WERI-Rb-1 (cell line): Measurements from ENCODE around the gene IL17RC.
A peak's percentile ranks its signal among the peaks of the same experiment; 100 is the strongest.

Experiments used
- DNase-seq: peaks from one replicate; pipeline ENCODE4 v3.0.0-alpha.2; 2020
- H3K27ac ChIP-seq: fragments of 250-450 bp; sonication (Bioruptor Pico); 2 replicates; pipeline ENCODE4 v1.5.1; 2020; ENCODE audit warnings: mild to moderate bottlenecking, moderate library complexity
- H3K27me3 ChIP-seq: fragments of 250-450 bp; sonication (Bioruptor Pico); 2 replicates; pipeline ENCODE4 v1.5.1; 2021; ENCODE audit warnings: mild to moderate bottlenecking, low read depth, moderate library complexity; ENCODE audit not compliant: insufficient read depth, severe bottlenecking
- H3K36me3 ChIP-seq: fragments of 250-450 bp; sonication (Bioruptor Pico); 2 replicates; pipeline ENCODE4 v1.5.1; 2020; ENCODE audit warnings: mild to moderate bottlenecking, moderate library complexity
- H3K4me3 ChIP-seq: 2 replicates; pipeline ENCODE4 v1.5.1; 2011; ENCODE audit warnings: low read depth, mild to moderate bottlenecking, control low read depth, low read length
- H3K9me3 ChIP-seq: fragments of 250-450 bp; sonication (Bioruptor Pico); 2 replicates; pipeline ENCODE4 v1.5.1; 2021; ENCODE audit warnings: mild to moderate bottlenecking, moderate library complexity; ENCODE audit not compliant: severe bottlenecking
- TF ChIP-seq, protein P1 (sequence below): IDR thresholded peaks from 2 replicates; pipeline ENCODE4 v1.5.1; 2011; ENCODE audit warnings: low read depth, mild to moderate bottlenecking, control low read depth, inconsistent platforms, low read length

IL17RC gene

GRCh38 chr3:9942934-9943690, 26.2 kb downstream of the IL17RC start:
- Histone ChIP-seq H3K27me3 (no peaks in the 10 kb centered on the region), H3K4me3 (no peak overlapping the region), H3K27ac (no peak overlapping the region), H3K36me3 (peaks cover 9% of the 10 kb centered on the region), H3K9me3 (no peaks in the 10 kb centered on the region)
- TF ChIP-seq, protein P1, sequence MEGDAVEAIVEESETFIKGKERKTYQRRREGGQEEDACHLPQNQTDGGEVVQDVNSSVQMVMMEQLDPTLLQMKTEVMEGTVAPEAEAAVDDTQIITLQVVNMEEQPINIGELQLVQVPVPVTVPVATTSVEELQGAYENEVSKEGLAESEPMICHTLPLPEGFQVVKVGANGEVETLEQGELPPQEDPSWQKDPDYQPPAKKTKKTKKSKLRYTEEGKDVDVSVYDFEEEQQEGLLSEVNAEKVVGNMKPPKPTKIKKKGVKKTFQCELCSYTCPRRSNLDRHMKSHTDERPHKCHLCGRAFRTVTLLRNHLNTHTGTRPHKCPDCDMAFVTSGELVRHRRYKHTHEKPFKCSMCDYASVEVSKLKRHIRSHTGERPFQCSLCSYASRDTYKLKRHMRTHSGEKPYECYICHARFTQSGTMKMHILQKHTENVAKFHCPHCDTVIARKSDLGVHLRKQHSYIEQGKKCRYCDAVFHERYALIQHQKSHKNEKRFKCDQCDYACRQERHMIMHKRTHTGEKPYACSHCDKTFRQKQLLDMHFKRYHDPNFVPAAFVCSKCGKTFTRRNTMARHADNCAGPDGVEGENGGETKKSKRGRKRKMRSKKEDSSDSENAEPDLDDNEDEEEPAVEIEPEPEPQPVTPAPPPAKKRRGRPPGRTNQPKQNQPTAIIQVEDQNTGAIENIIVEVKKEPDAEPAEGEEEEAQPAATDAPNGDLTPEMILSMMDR, result no peak
- no peak for DNase-seq

DNA sequence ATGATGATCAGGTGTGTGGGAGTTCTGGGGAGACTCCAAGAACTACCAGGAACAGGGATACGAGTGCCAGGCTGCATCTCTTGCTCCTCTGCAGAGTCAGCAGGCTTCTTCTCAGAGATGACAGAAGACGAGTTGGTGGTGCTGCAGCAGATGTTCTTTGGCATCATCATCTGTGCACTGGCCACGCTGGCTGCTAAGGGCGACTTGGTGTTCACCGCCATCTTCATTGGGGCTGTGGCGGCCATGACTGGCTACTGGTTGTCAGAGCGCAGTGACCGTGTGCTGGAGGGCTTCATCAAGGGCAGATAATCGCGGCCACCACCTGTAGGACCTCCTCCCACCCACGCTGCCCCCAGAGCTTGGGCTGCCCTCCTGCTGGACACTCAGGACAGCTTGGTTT, 27.4 kb downstream of the IL17RC start:
- Histone ChIP-seq H3K27me3 (no peaks in the 10 kb centered on the region), H3K36me3 (peaks cover 12% of the 10 kb centered on the region), H3K9me3 (no peaks in the 10 kb centered on the region), H3K27ac (no peak overlapping the region), H3K4me3 (no peak overlapping the region)
- no peak for DNase-seq
- TF ChIP-seq, protein P1, result no peak

GRCh38 chr3:9945358-9945757, 28.5 kb downstream of the IL17RC start:
- no peak overlapping the region for H3K4me3 ChIP-seq
- peaks cover 12% of the 10 kb centered on the region for H3K36me3 ChIP-seq
- TF ChIP-seq, protein P1, result no peak
- H3K27me3 ChIP-seq, result no peaks in the 10 kb centered on the region
- no peaks in the 10 kb centered on the region for H3K9me3 ChIP-seq
- DNase-seq, result no peak
- H3K27ac ChIP-seq, result no peak overlapping the region

DNA sequence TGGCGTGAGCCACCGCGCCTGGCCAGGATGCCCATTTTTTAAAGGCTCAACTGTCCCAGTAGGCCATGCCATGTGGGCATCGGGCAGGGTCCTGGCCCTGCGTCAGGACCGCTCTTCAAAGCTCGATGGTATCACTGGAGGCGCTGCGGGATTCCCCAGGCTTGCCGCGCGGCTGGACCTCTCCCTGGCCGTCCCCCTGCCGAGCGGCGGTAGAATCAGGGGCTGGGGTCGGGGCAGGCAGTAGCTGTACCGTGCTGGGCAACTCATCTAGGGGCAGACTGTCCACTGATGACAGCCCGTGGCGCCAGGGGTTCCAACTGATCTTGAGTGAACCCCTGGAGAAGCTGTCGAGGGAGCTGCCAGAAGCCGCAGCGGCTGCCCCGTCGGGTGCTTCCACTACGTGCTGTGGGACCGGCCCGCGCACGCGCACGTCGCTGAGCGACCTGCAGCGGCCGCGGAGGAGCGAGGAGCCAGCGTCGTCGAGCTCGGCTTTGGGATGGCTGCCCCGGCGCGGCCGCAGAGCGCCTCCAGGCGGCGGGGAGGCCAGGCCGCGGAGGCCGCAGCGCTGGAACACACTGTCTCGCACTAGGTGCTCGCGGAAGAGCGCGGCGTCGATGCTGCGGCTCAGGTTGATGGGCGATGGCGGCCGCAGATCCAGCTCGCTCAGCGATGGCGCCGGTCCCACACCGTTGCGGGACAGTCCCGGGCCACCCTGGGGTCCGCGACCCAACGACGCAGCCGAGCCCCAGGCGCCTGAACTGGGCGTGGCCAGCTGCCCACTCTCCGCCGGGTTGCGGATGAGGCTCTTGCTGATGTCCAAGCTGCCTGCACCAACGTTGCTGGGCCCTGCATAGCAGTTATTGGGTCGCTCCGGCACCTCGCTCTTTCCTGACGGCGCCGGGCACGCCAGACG, 29.5 kb downstream of the IL17RC start:
- DNase-seq, result peak; percentile 92
- TF ChIP-seq, protein P1, result peak; percentile 97
- Histone ChIP-seq H3K9me3 (no peaks in the 10 kb centered on the region), H3K36me3 (peaks cover 7% of the 10 kb centered on the region), H3K27me3 (no peaks in the 10 kb centered on the region), H3K4me3 (peak overlapping the region; percentile 66), H3K27ac (peak overlapping the region; percentile 57)

DNA sequence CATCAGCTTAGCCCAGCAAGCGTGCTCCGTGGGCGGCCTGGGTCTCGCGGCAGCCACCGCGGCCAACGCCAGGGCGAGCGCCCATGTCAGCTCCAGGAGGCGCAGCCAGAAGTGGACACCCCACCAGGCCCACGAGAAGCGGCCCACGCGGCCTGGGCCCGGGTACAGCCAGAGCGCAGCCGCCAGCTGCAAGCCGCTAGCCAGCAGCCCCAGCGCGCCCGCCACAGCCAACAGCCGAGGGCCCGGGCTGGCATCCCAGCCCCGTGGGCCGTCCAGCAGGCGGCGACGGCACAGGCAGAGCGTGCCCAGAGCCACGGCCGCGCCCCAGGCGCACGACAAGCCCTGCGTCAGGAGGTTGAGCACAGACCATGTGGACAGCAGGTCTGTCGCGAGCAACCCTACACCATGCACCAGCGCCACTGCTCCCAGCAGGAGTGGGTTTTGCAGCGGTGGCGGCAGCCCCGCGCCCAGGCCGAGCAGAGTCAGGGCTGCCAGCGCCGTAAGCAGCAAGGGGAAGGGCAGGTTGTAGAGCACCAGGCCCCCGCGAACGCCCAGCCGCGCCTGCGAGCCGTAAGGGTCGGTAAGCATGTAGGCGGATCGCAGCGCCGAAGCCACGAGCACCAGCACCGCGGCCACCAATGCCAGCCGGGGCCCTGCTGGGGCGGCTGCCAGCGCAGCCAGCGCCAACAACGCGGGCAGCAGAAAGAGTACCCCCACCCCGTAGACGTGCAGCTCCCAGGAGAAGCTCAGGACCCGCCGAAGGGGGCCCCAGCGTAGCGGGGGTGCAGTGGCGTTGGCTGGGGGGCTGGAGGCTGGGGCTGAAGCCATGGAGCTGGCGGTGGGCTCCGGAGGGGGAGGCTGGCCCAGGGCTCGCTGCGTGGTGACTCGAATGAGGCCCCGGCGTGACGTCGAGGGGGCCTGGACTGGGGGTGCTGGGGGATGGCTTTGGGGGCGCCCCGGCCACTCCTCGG, 30.4 kb downstream of the IL17RC start:
- Histone ChIP-seq H3K27ac (peak overlapping the region; percentile 39), H3K36me3 (peaks cover 7% of the 10 kb centered on the region), H3K27me3 (no peaks in the 10 kb centered on the region), H3K9me3 (no peaks in the 10 kb centered on the region), H3K4me3 (peak overlapping the region; percentile 66)
- TF ChIP-seq, protein P1, result peak; percentile 67
- DNase-seq, result peak; percentile 61
